Measurements from ENCODE around the gene ZNF385A. TPM values are rescaled to one million over a fixed set of nuclear protein-coding genes. Genes with fewer than 3 reads are reported as not detected.

Gene ZNF385A, protein sequence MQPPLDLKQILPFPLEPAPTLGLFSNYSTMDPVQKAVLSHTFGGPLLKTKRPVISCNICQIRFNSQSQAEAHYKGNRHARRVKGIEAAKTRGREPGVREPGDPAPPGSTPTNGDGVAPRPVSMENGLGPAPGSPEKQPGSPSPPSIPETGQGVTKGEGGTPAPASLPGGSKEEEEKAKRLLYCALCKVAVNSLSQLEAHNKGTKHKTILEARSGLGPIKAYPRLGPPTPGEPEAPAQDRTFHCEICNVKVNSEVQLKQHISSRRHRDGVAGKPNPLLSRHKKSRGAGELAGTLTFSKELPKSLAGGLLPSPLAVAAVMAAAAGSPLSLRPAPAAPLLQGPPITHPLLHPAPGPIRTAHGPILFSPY
- total RNA-seq = 2.9 and 3.6 TPM in 2 replicates

DNA sequence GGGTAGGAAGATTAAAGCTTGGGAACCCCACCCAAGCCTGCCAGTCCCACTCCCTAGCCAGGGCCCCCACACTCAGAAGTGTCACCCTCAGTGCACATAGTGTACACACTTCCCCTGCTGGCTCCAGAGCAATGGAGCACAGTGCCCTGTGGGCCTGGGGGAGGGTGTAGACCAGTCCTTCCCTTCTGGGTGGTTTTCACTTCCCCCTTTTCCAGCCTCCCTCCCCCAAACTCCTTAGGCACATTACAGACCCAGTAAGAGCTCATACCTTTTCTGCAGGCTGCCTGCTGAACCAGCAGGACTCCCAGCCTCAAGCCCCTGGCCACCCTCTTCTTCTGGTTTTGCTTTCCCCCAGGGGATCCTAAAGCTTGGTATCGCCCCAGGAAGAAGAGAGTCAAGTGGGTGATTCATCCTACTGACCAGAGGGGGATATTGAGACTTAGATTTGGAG lies at the start of gene ZNF385A:
Gene ZNF385A (minus strand): TSS at position 143 of the 451 bp plus-strand sequence. CDS start 219 bp downstream, outside the sequence.

DNA sequence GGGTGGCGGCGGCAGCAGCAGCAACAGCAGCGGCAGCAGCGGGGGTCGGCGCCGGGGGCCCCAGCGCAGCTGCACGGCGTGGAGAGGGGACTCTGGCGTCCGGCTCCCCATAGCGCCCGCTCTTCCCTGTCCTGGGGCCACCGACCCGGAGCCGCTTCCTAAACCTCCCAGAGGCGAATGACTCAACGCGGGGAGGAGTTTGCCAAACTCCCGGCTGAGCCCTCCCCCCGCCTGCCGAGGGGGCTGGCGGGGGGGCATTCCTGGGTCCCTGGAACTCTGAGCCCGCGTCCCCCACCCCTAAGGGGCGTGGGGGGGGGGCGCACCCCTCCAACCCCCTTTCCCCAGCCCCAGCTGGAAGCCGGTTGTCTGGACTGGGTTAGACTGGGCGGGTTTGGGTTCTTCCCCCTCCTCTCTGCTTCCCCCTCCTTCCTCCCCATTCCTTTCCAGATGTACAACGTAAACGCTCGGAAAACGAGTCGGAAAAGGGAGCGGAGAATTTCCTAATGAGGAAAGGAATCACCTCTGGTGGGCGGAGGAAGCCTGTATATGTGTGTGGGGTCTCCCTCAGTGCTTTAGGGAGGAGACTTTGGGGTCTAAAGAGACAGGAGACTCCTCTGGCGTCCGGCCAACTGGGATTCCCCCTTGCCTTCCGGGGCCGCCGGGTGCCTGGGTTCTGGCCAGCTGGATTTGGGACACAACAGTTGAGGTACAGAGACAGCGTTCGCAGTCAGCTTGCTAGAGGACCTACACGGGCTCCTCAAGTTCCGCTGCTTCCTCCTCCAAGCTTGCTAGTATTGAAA lies 34.8 kb upstream of the ZNF385A start, which contains the start of gene ITGA5:
Gene ITGA5 (minus strand): TSS at position 179 of the 800 bp plus-strand sequence. CDS start 68 bp downstream, at position 111.

DNA sequence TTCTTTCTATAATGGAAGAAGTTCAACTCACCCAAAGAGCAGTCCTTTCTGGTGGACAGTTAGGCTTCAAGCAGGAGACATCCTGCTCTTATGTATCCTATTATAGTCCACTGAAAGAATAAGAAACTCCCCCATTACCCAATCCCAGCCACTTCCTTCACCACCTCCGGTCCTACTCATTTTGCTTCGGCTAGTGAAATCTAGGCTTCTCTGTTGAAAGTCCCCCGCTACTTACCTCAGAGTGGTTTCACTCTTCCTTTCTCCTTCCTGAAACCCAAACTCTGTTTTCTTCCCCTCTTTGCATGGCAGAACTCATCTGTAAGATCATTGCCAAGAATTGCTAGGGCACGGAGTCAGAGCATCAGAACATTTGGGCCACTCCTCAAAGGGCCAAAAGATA lies 20.1 kb downstream of the ZNF385A start, which contains the start of gene GPR84:
Gene GPR84 (minus strand): TSS at position 74 of the 400 bp plus-strand sequence. CDS start 635 bp downstream, outside the sequence.

DNA sequence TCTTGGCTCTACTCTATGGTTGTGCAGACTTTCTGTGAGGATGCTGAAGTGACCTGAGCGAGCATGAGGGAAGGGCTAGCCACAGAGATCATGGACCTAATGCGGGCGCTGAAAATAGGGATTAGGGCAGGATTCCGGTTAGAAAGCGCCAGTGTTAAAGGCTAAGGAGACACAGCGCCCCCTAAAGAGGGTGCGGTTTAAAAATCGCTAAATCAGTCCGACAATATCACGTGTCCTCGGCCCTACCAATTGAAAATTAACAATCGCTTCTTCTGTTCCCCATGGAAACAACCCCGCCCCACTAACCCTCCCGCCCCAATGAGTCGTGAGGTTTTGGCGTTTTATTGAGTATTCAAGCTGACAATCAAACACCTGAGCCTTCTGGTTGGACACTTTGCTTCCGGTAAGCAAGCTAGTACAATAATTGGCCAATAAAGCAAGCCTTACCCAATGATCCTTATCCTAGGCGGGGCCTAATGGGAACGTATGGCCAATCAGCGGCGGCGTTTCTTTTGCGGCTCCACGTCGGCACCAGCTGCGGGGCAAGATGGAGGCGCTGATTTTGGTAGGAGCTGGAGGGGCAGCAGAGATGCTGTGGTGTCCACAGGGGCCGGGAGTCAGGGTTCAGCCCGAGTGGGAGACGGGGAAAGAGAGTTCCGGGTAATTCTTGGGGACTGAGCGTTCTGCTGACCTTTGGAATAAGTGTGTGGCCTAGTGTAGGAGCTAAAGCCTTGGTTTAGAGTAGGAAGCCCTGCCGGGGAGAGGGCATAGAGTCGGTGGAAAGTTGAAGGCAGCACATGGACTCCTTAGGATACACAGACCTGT lies 59.7 kb downstream of the ZNF385A start, which contains the start of gene COPZ1:
Gene COPZ1 (plus strand): TSS at position 515 of the 825 bp plus-strand sequence. CDS start 33 bp downstream, at position 548.

Small RNAs within 50 kb of the gene (small RNA-seq; reads per million reads assigned to genes)
- gene MIR148B = 2,122 reads per million, percentile 99 among the genes with 10 or more reads in this experiment
- gene RN7SL744P = not detected

Other genes starting within 250 kb of the ZNF385A start
- gene SMUG1, start 195.7 kb downstream of the ZNF385A start, total RNA-seq = 22.6 and 24.5 TPM in 2 replicates
- gene CBX5, start 104.6 kb downstream of the ZNF385A start, total RNA-seq = 67.9 and 72.2 TPM in 2 replicates
- gene HNRNPA1, start 104.0 kb downstream of the ZNF385A start, total RNA-seq = 517 and 660 TPM in 2 replicates
- 0.43 and 0.65 TPM in 2 replicates for gene NFE2, start 83.7 kb downstream of the ZNF385A start, total RNA-seq
- gene COPZ1, start 59.6 kb downstream of the ZNF385A start, total RNA-seq = 126 and 145 TPM in 2 replicates
- under 0.01 and 0.13 TPM in 2 replicates for gene GPR84, start 20.2 kb downstream of the ZNF385A start, total RNA-seq
- 294 and 310 TPM in 2 replicates for gene ITGA5, start 34.5 kb upstream of the ZNF385A start, total RNA-seq
- not detected in 2 replicates for gene GTSF1, start 88.9 kb upstream of the ZNF385A start, total RNA-seq
- gene NCKAP1L, start 113.0 kb upstream of the ZNF385A start, total RNA-seq = 0.11 and 0.26 TPM in 2 replicates
- 0.39 and 0.54 TPM in 2 replicates for gene PDE1B, start 164.9 kb upstream of the ZNF385A start, total RNA-seq
- gene PPP1R1A, start 203.9 kb upstream of the ZNF385A start, total RNA-seq = not detected in 2 replicates